Gastroesophageal sphincter (tissue), 4 donors: ENCODE results near the gene BICRAL. TPM values are rescaled to one million over a fixed set of nuclear protein-coding genes. Genes with fewer than 3 reads are reported as not detected.

ENCODE experiments used
- ATAC-seq: fragments of 150-250 bp; one replicate; pipeline ENCODE4 v1.9.1; 2016; ENCODE audit warnings: mild to moderate bottlenecking, moderate library complexity
- H3K27ac ChIP-seq, 4 donors: fragments of 200-600 bp; sonication (generic) in 3 of 4; 1 replicate in 3 of 4; 2 replicates in 1 of 4; pipeline ENCODE4 v1.5.1; 2016 to 2019
- H3K27me3 ChIP-seq: fragments of 200-600 bp; sonication (generic); one replicate; pipeline ENCODE4 v1.5.1; 2019
- H3K36me3 ChIP-seq, 2 donors: fragments of 200-600 bp; sonication (generic); one replicate each; pipeline ENCODE4 v1.5.1; 2019; ENCODE audit warnings: control low read depth in 1 of 2
- H3K4me1 ChIP-seq, 3 donors: fragments of 200-600 bp; sonication (generic); 1 replicate in 2 of 3; 2 replicates in 1 of 3; pipeline ENCODE4 v1.5.1; 2016 to 2019; ENCODE audit warnings: control low read depth in 2 of 3
- H3K4me3 ChIP-seq, 2 donors: fragments of 200-600 bp; sonication (generic); one replicate each; pipeline ENCODE4 v1.5.1; 2019; ENCODE audit warnings: mild to moderate bottlenecking in 1 of 2, moderate library complexity in 1 of 2
- H3K9me3 ChIP-seq, 3 donors: fragments of 200-600 bp; sonication (generic); one replicate each; pipeline ENCODE4 v1.5.1; 2017 to 2019; ENCODE audit warnings: control low read depth in 2 of 3
- CTCF ChIP-seq, 4 experiments: fragments of 200-600 bp in 2 of 4; fragments of 450-650 bp in 2 of 4; sonication (generic) in 1 of 4; IDR thresholded peaks; one replicate each; pipeline ENCODE4 v1.5.1; 2017 to 2019; ENCODE audit warnings: antibody characterized with exemption in 4 of 4, mild to moderate bottlenecking in 2 of 4, moderate library complexity in 2 of 4
- EP300 ChIP-seq: sonication (generic); formaldehyde crosslinking; IDR thresholded peaks from one replicate; pipeline ENCODE4 v1.6.1; 2017; ENCODE audit warnings: antibody characterized with exemption, mild to moderate bottlenecking
- POLR2A ChIP-seq, 2 donors: fragments of 450-650 bp; IDR thresholded peaks; one replicate each; pipeline ENCODE4 v1.6.1; 2017; ENCODE audit warnings: antibody characterized with exemption in 2 of 2, mild to moderate bottlenecking in 2 of 2, moderate library complexity in 1 of 2
- POLR2AphosphoS5 ChIP-seq: sonication (generic); formaldehyde crosslinking; IDR thresholded peaks from one replicate; pipeline ENCODE4 v1.6.1; 2017; ENCODE audit warnings: antibody characterized with exemption
- WGBS, 2 donors: methylation state at CpG; one replicate each; pipeline ENCODE4 v1.1.5; 2018; ENCODE audit warnings: low coverage in 1 of 2; 5-methylcytosine and 5-hydroxymethylcytosine counted together
- total RNA-seq, 4 donors: library from RNA; depleted of rRNA; stranded (reverse); fragments of >200 nt; gene quantifications; one replicate each; pipeline ENCODE4 v1.1.0, GENCODE V29; 2016

Gene BICRAL
- total RNA-seq, 4 donors from 2014 or later, result 13.9 to 28.5 (median 23.2) TPM

- H3K27ac ChIP-seq, result peak overlapping the region; percentile 51 to 88 (median 80)
- 18 to 30% methylated on average over 8 to 9 of the region's 10 CpGs for WGBS, 2 donors
- TF ChIP-seq EP300 (no peak), POLR2AphosphoS5 (peak; percentile 46)
These were observed 38.9 kb downstream of the BICRAL start for GRCh38 chr6:42820512-42821340.

GRCh38 chr6:42821341-42821668 is 39.5 kb downstream of the BICRAL start:
- peak overlapping the region in 1 of 2 donors; percentile 17 for H3K4me3 ChIP-seq
- 7 to 23% methylated on average over 3 of the region's 3 CpGs for WGBS, 2 donors
- peak; percentile 16 for ATAC-seq

More at GRCh38 chr6:42820512-42821340, 38.9 kb downstream of the BICRAL start:
- Histone ChIP-seq H3K36me3 (peaks cover 0 to 32% of the 10 kb centered on the region in 2 donors), H3K4me1 (peaks cover 0 to 39% (median 11%) of the 10 kb centered on the region in 3 donors), H3K27me3 (no peaks in the 10 kb centered on the region), H3K4me3 (peak overlapping the region in 1 of 2 donors; percentile 17), H3K9me3 (no peaks in the 10 kb centered on the region)
- ATAC-seq, result peak; percentile 65

GRCh38 chr6:42821846-42822245 is 40.0 kb downstream of the BICRAL start:
- no peak for TF ChIP-seq POLR2AphosphoS5
- no peak for TF ChIP-seq EP300
- TF ChIP-seq POLR2A (IDR thresholded peaks at IDR 0.05), result no peak
- no peak for TF ChIP-seq CTCF (IDR thresholded peaks at IDR 0.05)
- Histone ChIP-seq H3K27ac (peak overlapping the region; percentile 51 to 88 (median 80)), H3K27me3 (no peaks in the 10 kb centered on the region), H3K36me3 (peaks cover 0 to 43% of the 10 kb centered on the region in 2 donors), H3K4me3 (no peak overlapping the region), H3K9me3 (no peaks in the 10 kb centered on the region), H3K4me1 (peaks cover 0 to 39% (median 11%) of the 10 kb centered on the region in 3 donors)
- 36 to 40% methylated on average over 2 of the region's 2 CpGs for WGBS, 2 donors
- ATAC-seq, result no peak

More at GRCh38 chr6:42821341-42821668, 39.5 kb downstream of the BICRAL start:
- peak overlapping the region; percentile 51 to 88 (median 80) for H3K27ac ChIP-seq
- peaks cover 0 to 39% (median 11%) of the 10 kb centered on the region in 3 donors for H3K4me1 ChIP-seq
- H3K36me3 ChIP-seq, result peaks cover 0 to 37% of the 10 kb centered on the region in 2 donors
- TF ChIP-seq CTCF (IDR thresholded peaks at IDR 0.05), result no peak
- no peaks in the 10 kb centered on the region for H3K9me3 ChIP-seq
- no peaks in the 10 kb centered on the region for H3K27me3 ChIP-seq

- no peak for ATAC-seq
- Histone ChIP-seq H3K4me1 (peaks cover 0 to 7% (median 0%) of the 10 kb centered on the region in 3 donors), H3K27me3 (no peaks in the 10 kb centered on the region), H3K9me3 (no peaks in the 10 kb centered on the region), H3K36me3 (peaks cover 0 to 88% of the 10 kb centered on the region in 2 donors), H3K27ac (no peak overlapping the region), H3K4me3 (no peak overlapping the region)
- TF ChIP-seq EP300 (no peak), POLR2AphosphoS5 (no peak), POLR2A (IDR thresholded peaks at IDR 0.05) (no peak), CTCF (IDR thresholded peaks at IDR 0.05) (no peak)
- 84% methylated on average over 3 of the region's 8 CpGs; no CpG with 5 or more reads in 1 of the 2 donors for WGBS, 2 donors
These were observed 47.8 kb downstream of the BICRAL start for GRCh38 chr6:42829561-42830092.

GRCh38 chr6:42831237-42831636 is 49.4 kb downstream of the BICRAL start:
- Histone ChIP-seq H3K9me3 (no peaks in the 10 kb centered on the region), H3K27me3 (no peaks in the 10 kb centered on the region), H3K27ac (no peak overlapping the region), H3K4me1 (peaks cover 0 to 10% (median 0%) of the 10 kb centered on the region in 3 donors), H3K36me3 (peaks cover 0 to 86% of the 10 kb centered on the region in 2 donors), H3K4me3 (no peak overlapping the region)
- 92 to 97% methylated on average over 3 of the region's 3 CpGs for WGBS, 2 donors
- no peak for ATAC-seq
- no peak for TF ChIP-seq CTCF (IDR thresholded peaks at IDR 0.05)
- no peak for TF ChIP-seq POLR2AphosphoS5
- TF ChIP-seq EP300, result no peak
- no peak for TF ChIP-seq POLR2A (IDR thresholded peaks at IDR 0.05)
